ENCODE results near the gene COQ2.

GRCh38 chr4:83283181-83283580 lies 1.4 kb downstream of the COQ2 start:
- no peak for TF ChIP-seq CTCF (conservative IDR thresholded peaks at IDR 0.05; ENCODE audit: low read depth, low read length)
- TF ChIP-seq EZH2 (IDR thresholded peaks at IDR 0.05; ENCODE audit: borderline replicate concordance, low read depth, low read length, poor library complexity, severe bottlenecking): no peak

Data from A673 (cell line).